ENCODE data around the gene QSER1.

- no peak for TF ChIP-seq CTCF (conservative IDR thresholded peaks at IDR 0.05)
- no peak for TF ChIP-seq ZFX (IDR thresholded peaks at IDR 0.05)
Measured at GRCh38 chr11:32861850-32862577, 30.6 kb upstream of the QSER1 start.
